ENCODE measurements around the gene SLC26A6. TPM values are rescaled to one million over a fixed set of nuclear protein-coding genes. Genes with fewer than 3 reads are reported as not detected.

SLC26A6 gene
- total and polyA plus RNA-seq, 10 of the 15 experiments (the other 5 are each of a cell fraction or from before 2014, with no cell fraction given), result 2.1 to 24.9 (median 13.3) TPM

DNA sequence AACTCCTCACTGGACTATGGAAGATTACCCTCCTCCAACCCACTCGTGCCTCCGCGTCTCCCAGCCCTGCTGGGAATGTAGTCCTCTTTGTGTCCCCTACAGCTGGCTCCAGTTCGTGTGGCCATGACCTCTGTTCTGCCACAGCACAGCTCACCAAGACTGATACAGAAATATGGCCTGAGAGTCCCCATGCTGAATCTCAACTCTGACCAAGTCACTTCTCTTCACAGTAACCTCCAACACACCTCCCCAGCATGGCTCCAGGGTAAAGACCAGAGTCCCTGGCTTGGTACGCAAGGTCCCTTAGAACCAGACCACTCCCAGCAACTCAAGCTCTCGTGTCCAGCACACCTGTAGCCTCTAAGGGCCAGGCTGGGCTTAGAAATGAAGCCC is 37.9 kb downstream of the SLC26A6 start:
- WGBS (ENCODE audit: insufficient coverage, insufficient replicate concordance, low lambda C conversion rate, missing lambda C conversion rate), result 82% methylated on average over 6 of the region's 6 CpGs
- in situ Hi-C loops (cut with MboI), result no loop called here
- Histone ChIP-seq H2AFZ (ENCODE audit: control insufficient read depth, low read depth, low read length) (no peak overlapping the region), H4K20me1 (ENCODE audit: control insufficient read depth, insufficient read depth) (no peaks in the 10 kb centered on the region), H3K27ac (ENCODE audit: control insufficient read depth, insufficient read depth) (no peak overlapping the region), H3K9ac (ENCODE audit: control insufficient read depth, insufficient read depth, low read length) (no peak overlapping the region), H3K9me3 (replicated peaks; ENCODE audit: control insufficient read depth, insufficient read depth, low read length) (no peaks in the 10 kb centered on the region), H3K79me2 (ENCODE audit: control insufficient read depth, insufficient read depth, low read length) (no peaks in the 10 kb centered on the region), H3K36me3 (ENCODE audit: control insufficient read depth in 2 of 2, insufficient read depth in 2 of 2, low read length in 1 of 2) (peaks cover 16 to 34% of the 10 kb centered on the region in 2 experiments), H3K27me3 (replicated peaks in 1 of 2; ENCODE audit: control insufficient read depth in 2 of 2, insufficient read depth in 2 of 2, low read length in 1 of 2) (peaks cover 0 to 9% of the 10 kb centered on the region in 2 experiments; a peak in 2 of 4 replicates), H3K4me3 (no peak overlapping the region), H3K4me1 (ENCODE audit: control insufficient read depth, insufficient read depth, low read length) (no peaks in the 10 kb centered on the region; the same call in 1 of the 2 replicates), H3K4me2 (ENCODE audit: control insufficient read depth, insufficient read depth) (no peak overlapping the region)
- no peak for ATAC-seq
- intact Hi-C loops (cut with micrococcal nuclease; ENCODE audit: unreplicated experiment), result no loop called here
- RAD21 ChIA-PET (ENCODE audit: unreplicated experiment), result interaction anchor here (1.0 kb wide), 1 partner anchor 12 kb away, joined by 3 read pairs; the partner anchor contains the start of gene UQCRC1
- no TSS peak for BruUV-seq (replicated peaks)
- no peak for TF ChIP-seq TAF1 (IDR thresholded peaks at IDR 0.05; ENCODE audit: borderline replicate concordance, low read depth, low read length)
- TF ChIP-seq, protein P1, sequence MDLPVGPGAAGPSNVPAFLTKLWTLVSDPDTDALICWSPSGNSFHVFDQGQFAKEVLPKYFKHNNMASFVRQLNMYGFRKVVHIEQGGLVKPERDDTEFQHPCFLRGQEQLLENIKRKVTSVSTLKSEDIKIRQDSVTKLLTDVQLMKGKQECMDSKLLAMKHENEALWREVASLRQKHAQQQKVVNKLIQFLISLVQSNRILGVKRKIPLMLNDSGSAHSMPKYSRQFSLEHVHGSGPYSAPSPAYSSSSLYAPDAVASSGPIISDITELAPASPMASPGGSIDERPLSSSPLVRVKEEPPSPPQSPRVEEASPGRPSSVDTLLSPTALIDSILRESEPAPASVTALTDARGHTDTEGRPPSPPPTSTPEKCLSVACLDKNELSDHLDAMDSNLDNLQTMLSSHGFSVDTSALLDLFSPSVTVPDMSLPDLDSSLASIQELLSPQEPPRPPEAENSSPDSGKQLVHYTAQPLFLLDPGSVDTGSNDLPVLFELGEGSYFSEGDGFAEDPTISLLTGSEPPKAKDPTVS (IDR thresholded peaks at IDR 0.05; ENCODE audit: low read depth, low read length), result no peak
- no peak for TF ChIP-seq POU2F2 (IDR thresholded peaks at IDR 0.05; ENCODE audit: borderline replicate concordance, low read depth, low read length)
- no peak for TF ChIP-seq POLR2AphosphoS2 (IDR thresholded peaks at IDR 0.05; ENCODE audit: low read depth, low read length)
- TF ChIP-seq RB1 (IDR thresholded peaks at IDR 0.05; ENCODE audit: borderline replicate concordance), result no peak
- TF ChIP-seq, protein P2, sequence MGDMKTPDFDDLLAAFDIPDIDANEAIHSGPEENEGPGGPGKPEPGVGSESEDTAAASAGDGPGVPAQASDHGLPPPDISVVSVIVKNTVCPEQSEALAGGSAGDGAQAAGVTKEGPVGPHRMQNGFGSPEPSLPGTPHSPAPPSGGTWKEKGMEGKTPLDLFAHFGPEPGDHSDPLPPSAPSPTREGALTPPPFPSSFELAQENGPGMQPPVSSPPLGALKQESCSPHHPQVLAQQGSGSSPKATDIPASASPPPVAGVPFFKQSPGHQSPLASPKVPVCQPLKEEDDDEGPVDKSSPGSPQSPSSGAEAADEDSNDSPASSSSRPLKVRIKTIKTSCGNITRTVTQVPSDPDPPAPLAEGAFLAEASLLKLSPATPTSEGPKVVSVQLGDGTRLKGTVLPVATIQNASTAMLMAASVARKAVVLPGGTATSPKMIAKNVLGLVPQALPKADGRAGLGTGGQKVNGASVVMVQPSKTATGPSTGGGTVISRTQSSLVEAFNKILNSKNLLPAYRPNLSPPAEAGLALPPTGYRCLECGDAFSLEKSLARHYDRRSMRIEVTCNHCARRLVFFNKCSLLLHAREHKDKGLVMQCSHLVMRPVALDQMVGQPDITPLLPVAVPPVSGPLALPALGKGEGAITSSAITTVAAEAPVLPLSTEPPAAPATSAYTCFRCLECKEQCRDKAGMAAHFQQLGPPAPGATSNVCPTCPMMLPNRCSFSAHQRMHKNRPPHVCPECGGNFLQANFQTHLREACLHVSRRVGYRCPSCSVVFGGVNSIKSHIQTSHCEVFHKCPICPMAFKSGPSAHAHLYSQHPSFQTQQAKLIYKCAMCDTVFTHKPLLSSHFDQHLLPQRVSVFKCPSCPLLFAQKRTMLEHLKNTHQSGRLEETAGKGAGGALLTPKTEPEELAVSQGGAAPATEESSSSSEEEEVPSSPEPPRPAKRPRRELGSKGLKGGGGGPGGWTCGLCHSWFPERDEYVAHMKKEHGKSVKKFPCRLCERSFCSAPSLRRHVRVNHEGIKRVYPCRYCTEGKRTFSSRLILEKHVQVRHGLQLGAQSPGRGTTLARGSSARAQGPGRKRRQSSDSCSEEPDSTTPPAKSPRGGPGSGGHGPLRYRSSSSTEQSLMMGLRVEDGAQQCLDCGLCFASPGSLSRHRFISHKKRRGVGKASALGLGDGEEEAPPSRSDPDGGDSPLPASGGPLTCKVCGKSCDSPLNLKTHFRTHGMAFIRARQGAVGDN (IDR thresholded peaks at IDR 0.05), result no peak
- no peak for TF ChIP-seq NFYB (IDR thresholded peaks at IDR 0.05; ENCODE audit: insufficient read depth, low read depth, low read length)
- TF ChIP-seq HCFC1 (IDR thresholded peaks at IDR 0.05; ENCODE audit: low read length), result no peak
- no peak for DNase-seq (ENCODE audit: low read depth, low spot score)
- SMC1A ChIA-PET (ENCODE audit: uncharacterized antibody, unreplicated experiment), result no interaction called here
- POLR2A ChIA-PET, result no interaction called here
- CTCF ChIA-PET, result interaction anchor here (0.6 to 1.4 kb wide), 2 partner anchors 38 to 127 kb away, joined by 3 to 4 read pairs; no protein-coding TSS in a partner anchor
- FAIRE-seq, result no peak
